Activated CD4-positive, alpha-beta memory T cell treated with anti-CD3 and anti-CD28 coated beads for 36 hours (primary cell): ENCODE results near the gene MAP7. TPM values are rescaled to one million over a fixed set of nuclear protein-coding genes. Genes with fewer than 3 reads are reported as not detected.
"Not testable (repeated sequence)": the region's sequence is repeated elsewhere in the genome, so short reads cannot be mapped to it uniquely, and the experiment has no call there.

Source experiments
- CTCF ChIA-PET: fragments of 350-600 bp; sonication (Branson Sonifier 250); formaldehyde crosslinking; loops from one replicate; lab custom pipeline; 2021; ENCODE audit warnings: antibody characterized with exemption, inconsistent platforms; lab: Charles Lee
- POLR2A ChIA-PET: fragments of 350-600 bp; sonication (Branson Sonifier 250); formaldehyde crosslinking; loops from one replicate; lab custom pipeline; 2021; ENCODE audit warnings: antibody characterized with exemption; lab: Charles Lee
- DNase-seq: peaks from one replicate; pipeline ENCODE4 v3.0.0-alpha.2; 2020
- H3K27ac Mint-ChIP-seq: one replicate; pipeline ENCODE4 v1.8.0; 2021; ENCODE audit warnings: mixed read lengths
- H3K27me3 Mint-ChIP-seq: one replicate; pipeline ENCODE4 v1.8.0; 2021; ENCODE audit warnings: mixed read lengths
- H3K36me3 Mint-ChIP-seq: one replicate; pipeline ENCODE4 v1.8.0; 2021; ENCODE audit warnings: mixed read lengths
- H3K4me1 Mint-ChIP-seq: one replicate; pipeline ENCODE4 v1.8.0; 2021; ENCODE audit warnings: low read depth, mixed read lengths
- H3K4me3 Mint-ChIP-seq: one replicate; pipeline ENCODE4 v1.8.0; 2021; ENCODE audit warnings: mild to moderate bottlenecking, mixed read lengths
- H3K9me3 Mint-ChIP-seq: one replicate; pipeline ENCODE4 v1.8.0; 2021; ENCODE audit warnings: mixed read lengths
- intact Hi-C: fragments of 100-400 bp; cut with micrococcal nuclease; formaldehyde crosslinking; loops from one replicate; pipeline ENCODE4 v1.15.1; 2023
- total RNA-seq, 2 experiments: library from RNA; stranded (reverse); gene quantifications; one replicate each; pipeline ENCODE4 v1.2.3, GENCODE V29; 2021

Gene MAP7
- total RNA-seq, 2 experiments from 2014 or later: 1.2 to 1.3 TPM

DNA sequence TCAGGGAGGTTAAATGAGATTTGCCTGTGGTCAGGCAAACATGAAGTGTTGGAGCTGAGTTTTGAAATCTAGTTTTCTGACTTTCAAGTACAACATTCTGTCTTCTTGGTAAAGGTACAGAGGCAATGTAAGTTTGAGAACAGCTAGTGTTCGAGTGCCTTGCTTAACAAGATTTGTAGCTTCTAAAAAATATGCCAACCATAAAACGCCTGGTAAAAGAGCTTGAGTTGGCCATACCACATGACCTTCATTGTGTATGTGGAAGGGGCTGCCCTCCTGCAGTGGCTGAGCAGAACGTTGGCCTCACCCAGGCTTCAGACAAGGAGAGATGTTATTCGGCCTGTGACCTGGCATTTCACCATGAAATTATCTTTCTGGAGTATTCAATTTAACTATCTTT is 86.5 kb downstream of the MAP7 start:
- Mint-ChIP-seq H3K36me3 (no peaks in the 10 kb centered on the region), H3K9me3 (no peaks in the 10 kb centered on the region), H3K27ac (no peak overlapping the region), H3K4me3 (no peak overlapping the region), H3K27me3 (no peaks in the 10 kb centered on the region), H3K4me1 (peaks cover 4% of the 10 kb centered on the region)
- ChIA-PET POLR2A (no interaction called here), CTCF (no interaction called here)
- DNase-seq: no peak
- intact Hi-C loops: no loop called here

DNA sequence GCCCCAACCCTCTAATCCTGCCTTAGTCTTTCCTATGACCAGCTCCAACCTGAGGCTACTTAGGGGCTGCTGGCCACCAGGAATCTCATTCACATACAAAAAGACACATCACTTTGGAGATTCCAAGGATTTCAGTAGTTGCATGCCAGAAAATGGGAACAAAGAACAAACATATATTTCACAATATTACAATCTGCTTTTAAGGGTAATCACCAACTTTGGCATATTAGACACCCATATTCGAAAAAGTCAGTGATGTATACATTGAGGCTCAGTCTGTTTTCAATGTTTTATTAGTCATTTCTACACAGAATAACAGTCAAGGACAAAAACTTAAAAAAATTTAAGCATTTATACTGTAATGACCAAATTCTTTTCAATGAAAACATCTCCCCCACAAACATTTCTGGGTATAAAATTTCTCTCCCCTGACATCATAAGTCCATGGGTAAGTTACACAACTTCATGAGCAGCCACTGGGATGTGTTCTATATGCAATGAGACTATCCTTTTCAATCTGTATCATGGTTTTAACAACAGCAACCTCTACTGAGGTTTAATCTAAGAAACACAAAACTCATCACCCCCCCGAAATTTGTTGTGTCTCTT is 103.5 kb downstream of the MAP7 start:
- Mint-ChIP-seq H3K27me3 (peaks cover 1% of the 10 kb centered on the region), H3K4me1 (no peaks in the 10 kb centered on the region), H3K27ac (no peak overlapping the region), H3K4me3 (no peak overlapping the region), H3K9me3 (peaks cover 4% of the 10 kb centered on the region), H3K36me3 (no peaks in the 10 kb centered on the region)
- ChIA-PET POLR2A (no interaction called here), CTCF (no interaction called here)
- intact Hi-C loops: no loop called here
- no peak for DNase-seq

DNA sequence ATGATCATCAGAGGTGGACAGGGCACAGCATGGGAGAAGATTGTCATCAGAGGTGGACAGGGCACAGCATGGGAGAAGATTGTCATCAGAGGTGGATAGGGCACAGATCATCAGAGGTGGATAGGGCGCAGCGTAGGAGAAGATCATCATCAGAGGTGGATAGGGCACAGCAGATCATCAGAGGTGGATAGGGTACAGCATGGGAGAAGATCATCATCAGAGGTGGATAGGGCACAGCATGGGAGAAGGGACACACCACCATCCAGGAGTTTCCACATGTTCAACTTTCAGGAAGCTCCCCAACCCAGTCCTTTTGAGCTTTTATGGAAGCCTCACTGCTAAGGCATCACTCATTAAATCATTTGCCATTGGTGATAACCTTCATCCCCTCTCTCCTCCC is 104.1 kb downstream of the MAP7 start:
- ChIA-PET CTCF (no interaction called here), POLR2A (no interaction called here)
- H3K4me3 Mint-ChIP-seq: no peak overlapping the region
- intact Hi-C loops: no loop called here
- peaks cover 2% of the 10 kb centered on the region for H3K9me3 Mint-ChIP-seq
- H3K27me3 Mint-ChIP-seq: peaks cover 1% of the 10 kb centered on the region
- no peak overlapping the region for H3K27ac Mint-ChIP-seq
- no peak for DNase-seq
- no peaks in the 10 kb centered on the region for H3K4me1 Mint-ChIP-seq
- no peaks in the 10 kb centered on the region for H3K36me3 Mint-ChIP-seq

DNA sequence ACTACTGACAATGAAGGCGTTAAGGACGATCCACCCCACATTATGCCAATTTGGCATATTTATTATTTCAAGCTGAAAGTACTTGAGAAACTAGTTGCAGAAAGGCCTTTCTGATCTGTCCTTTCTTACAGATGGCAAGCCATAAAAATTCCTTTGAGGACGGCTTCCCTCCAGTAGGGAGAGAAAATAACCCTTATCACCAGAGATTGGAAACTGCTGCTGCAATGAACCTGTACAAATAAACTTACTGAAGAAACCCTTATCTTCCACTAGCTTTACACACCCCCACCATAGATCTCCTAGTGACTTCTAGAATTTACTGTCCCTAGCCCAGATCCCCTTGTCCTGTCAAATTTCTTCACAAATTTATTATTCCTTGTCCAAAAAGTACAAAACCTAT is 105.2 kb downstream of the MAP7 start:
- H3K4me3 Mint-ChIP-seq: no peak overlapping the region
- DNase-seq: no peak
- H3K36me3 Mint-ChIP-seq: no peaks in the 10 kb centered on the region
- peaks cover 1% of the 10 kb centered on the region for H3K27me3 Mint-ChIP-seq
- ChIA-PET CTCF (no interaction called here), POLR2A (no interaction called here)
- peaks cover 2% of the 10 kb centered on the region for H3K4me1 Mint-ChIP-seq
- H3K27ac Mint-ChIP-seq: no peak overlapping the region
- H3K9me3 Mint-ChIP-seq: no peaks in the 10 kb centered on the region
- intact Hi-C loops: no loop called here

DNA sequence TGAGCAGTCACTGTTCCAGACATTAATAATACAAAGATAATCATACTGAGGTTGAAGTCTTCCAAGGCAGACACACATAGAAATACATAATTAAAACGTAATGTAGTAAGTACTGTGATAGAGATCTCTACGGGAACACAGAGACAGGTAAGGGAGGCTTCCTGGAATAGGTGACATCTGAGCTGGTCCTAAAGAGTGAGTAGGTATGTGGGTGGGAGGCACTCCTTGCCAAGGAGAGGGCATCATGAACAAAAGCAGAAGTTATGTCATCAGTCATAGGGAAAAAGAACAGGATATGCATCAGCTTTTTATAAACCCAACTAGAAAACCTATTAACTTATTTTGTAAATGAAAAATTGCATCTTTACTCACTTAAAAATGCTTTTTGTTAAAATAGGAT is 110.0 kb downstream of the MAP7 start:
- Mint-ChIP-seq H3K4me1 (peaks cover 4% of the 10 kb centered on the region), H3K9me3 (no peaks in the 10 kb centered on the region), H3K27ac (no peak overlapping the region), H3K36me3 (no peaks in the 10 kb centered on the region), H3K4me3 (no peak overlapping the region), H3K27me3 (no peaks in the 10 kb centered on the region)
- intact Hi-C loops: no loop called here
- POLR2A ChIA-PET: no interaction called here
- CTCF ChIA-PET: interaction anchor here (0.7 kb wide), 1 partner anchor 633 kb away, joined by 3 read pairs; no protein-coding TSS in a partner anchor
- no peak for DNase-seq

DNA sequence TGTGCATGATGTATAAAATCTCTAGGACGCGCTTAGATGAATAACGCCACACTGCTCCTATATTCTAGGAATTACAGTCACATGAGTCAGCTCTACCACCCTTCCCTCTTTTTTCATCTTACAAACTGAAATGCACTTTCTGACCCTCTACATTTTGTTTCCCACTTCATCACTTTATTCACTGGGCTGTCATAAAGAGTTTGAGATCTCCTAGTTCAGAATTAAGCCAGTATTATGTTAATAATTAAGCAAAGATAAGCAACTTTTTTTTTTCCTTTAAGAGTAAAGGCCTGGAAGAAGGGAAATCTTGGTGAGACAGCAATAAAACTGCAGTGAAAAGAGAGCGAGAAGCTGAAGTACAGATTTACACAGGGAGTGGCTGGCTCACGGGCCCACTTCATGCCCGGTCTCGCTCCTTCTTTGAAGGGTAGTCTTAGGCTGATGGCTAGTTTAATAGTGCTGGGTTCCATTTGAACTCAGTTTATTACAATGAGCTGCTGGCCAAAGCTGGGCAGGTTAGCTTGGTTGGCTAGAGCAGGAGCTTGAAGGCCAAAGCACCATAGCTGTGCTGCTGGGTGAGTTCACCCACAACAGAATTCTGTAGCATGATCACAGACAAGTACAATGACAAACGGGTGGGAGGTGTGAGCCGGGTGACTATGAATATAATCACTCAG is 110.6 kb downstream of the MAP7 start:
- Mint-ChIP-seq H3K4me1 (peaks cover 4% of the 10 kb centered on the region), H3K36me3 (no peaks in the 10 kb centered on the region), H3K4me3 (no peak overlapping the region), H3K9me3 (no peaks in the 10 kb centered on the region), H3K27ac (no peak overlapping the region), H3K27me3 (no peaks in the 10 kb centered on the region)
- ChIA-PET POLR2A (no interaction called here), CTCF (interaction anchor here (0.7 kb wide), 1 partner anchor 632 kb away, joined by 3 read pairs; no protein-coding TSS in a partner anchor)
- DNase-seq: no peak
- intact Hi-C loops: no loop called here

DNA sequence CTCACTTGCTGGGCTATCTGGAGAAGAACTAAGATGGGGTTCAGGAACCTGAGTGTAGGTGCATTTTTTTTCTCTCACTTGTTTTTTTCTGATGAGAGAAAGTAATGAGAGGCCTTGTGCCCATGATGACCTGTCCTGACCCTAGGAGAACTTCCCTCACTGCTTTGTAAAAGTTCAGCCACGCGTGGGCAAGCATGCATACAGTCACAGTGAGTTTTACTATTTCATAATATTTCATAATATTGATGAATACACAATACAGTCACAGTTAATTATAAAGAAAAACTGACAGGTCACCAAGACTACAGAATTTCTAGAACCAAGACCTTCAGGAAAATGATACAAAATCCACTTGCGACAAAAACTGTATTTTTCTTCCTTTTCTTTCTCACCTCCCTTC is 111.8 kb downstream of the MAP7 start:
- peaks cover 4% of the 10 kb centered on the region for H3K4me1 Mint-ChIP-seq
- no peak overlapping the region for H3K27ac Mint-ChIP-seq
- DNase-seq: no peak
- intact Hi-C loops: no loop called here
- no peak overlapping the region for H3K4me3 Mint-ChIP-seq
- ChIA-PET CTCF (interaction anchor here (1.0 kb wide), 1 partner anchor 109 kb away, joined by 3 read pairs; no protein-coding TSS in a partner anchor), POLR2A (no interaction called here)
- H3K9me3 Mint-ChIP-seq: no peaks in the 10 kb centered on the region
- no peaks in the 10 kb centered on the region for H3K36me3 Mint-ChIP-seq
- H3K27me3 Mint-ChIP-seq: peaks cover 1% of the 10 kb centered on the region

DNA sequence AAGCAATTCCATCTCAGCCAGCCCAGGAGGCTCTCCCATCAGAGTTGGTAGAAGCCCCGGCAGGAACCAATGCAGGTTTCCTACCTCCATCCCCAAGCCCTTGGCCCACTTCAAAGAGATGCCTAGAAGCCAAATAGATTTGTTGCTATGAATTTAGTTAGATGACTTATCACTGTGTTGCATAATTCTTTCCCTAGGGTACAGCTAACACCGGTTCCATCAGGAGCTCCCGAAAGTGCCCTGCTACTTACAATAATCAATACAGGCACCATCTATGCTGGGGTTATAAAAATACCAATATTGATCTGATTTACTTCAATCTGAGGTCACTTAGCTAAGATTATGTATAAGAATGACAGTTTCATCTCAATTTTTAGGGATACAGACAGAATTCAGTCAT is 113.0 kb downstream of the MAP7 start:
- no peak for DNase-seq
- H3K27me3 Mint-ChIP-seq: peaks cover 1% of the 10 kb centered on the region
- CTCF ChIA-PET: interaction anchor here (1.0 kb wide), 1 partner anchor 110 kb away, joined by 3 read pairs; no protein-coding TSS in a partner anchor
- H3K9me3 Mint-ChIP-seq: no peaks in the 10 kb centered on the region
- H3K4me1 Mint-ChIP-seq: peaks cover 4% of the 10 kb centered on the region
- no peaks in the 10 kb centered on the region for H3K36me3 Mint-ChIP-seq
- H3K27ac Mint-ChIP-seq: no peak overlapping the region
- no peak overlapping the region for H3K4me3 Mint-ChIP-seq
- POLR2A ChIA-PET: no interaction called here
- intact Hi-C loops: no loop called here

DNA sequence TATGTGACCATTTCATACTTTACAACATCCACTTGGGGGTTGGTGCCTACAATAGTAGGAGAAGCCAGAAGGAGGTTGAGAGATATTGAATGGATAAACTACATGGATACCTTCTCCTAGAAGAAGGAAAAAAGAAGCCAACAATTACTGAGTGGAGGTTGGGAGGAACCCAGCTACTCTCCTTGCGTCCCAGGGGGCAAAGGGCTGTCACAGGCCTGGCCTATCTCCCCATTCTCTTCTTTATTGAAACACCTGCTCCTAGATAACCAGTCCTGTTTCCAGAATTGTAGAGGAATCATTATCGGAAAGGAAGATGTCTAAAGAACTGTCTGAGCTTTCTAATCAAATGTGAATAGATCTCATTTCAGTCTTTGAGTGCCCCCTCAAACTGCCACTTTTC is 115.1 kb downstream of the MAP7 start:
- Mint-ChIP-seq H3K36me3 (no peaks in the 10 kb centered on the region), H3K9me3 (no peaks in the 10 kb centered on the region), H3K4me3 (no peak overlapping the region), H3K27ac (no peak overlapping the region), H3K4me1 (peaks cover 3% of the 10 kb centered on the region), H3K27me3 (peaks cover 7% of the 10 kb centered on the region)
- POLR2A ChIA-PET: no interaction called here
- intact Hi-C loops: no loop called here
- CTCF ChIA-PET: no interaction called here
- DNase-seq: no peak

- H3K4me3 Mint-ChIP-seq, DNase-seq, H3K27me3 Mint-ChIP-seq, H3K4me1 Mint-ChIP-seq, POLR2A ChIA-PET, intact Hi-C loops, H3K27ac Mint-ChIP-seq, H3K9me3 Mint-ChIP-seq, H3K36me3 Mint-ChIP-seq, CTCF ChIA-PET: not testable (repeated sequence)
These were observed 118.9 kb downstream of the MAP7 start for GRCh38 chr6:136431306-136431705.

DNA sequence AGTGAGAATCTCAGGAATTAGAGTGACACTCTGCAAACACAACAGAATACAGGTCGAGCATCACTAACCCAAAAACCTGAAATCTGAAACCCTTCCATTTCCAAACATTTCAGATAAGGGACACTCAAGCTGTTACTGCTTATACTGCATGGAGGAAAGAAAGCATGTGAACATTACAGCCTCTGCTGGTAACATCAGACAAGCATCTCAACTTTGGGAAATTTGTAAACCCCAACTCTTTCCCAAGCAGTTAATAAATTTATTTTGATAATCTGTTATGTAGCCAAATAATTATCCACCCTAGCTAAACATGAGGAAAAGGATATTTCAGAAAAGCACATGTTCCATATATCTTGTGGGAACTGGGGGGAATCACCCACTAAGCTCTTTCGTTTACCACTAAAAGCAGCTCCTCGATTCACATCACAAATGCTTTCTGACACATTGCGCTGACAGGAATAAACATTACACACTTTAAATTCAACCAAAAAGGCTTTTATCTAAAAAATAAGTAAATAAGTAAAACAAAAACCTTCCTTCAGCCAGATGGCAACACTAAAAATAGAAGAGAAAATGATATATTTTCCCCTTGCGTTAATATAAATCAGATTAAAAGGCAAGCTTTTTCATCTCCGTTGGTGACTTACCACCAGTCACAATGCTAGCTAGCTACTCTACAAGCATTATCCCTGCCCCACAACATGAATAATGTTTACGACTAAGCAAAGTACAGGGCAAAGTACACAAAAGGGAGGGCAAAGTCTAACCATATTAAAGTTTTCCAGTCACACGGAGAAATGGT is 120.8 kb downstream of the MAP7 start:
- no peak for DNase-seq
- POLR2A ChIA-PET: no interaction called here
- peaks cover 7% of the 10 kb centered on the region for H3K27me3 Mint-ChIP-seq
- no peak overlapping the region for H3K27ac Mint-ChIP-seq
- H3K4me1 Mint-ChIP-seq: no peaks in the 10 kb centered on the region
- intact Hi-C loops: no loop called here
- H3K4me3 Mint-ChIP-seq: no peak overlapping the region
- CTCF ChIA-PET: interaction anchor here (1.2 kb wide), 1 partner anchor 96 kb away, joined by 3 read pairs; no protein-coding TSS in a partner anchor
- H3K9me3 Mint-ChIP-seq: no peaks in the 10 kb centered on the region
- no peaks in the 10 kb centered on the region for H3K36me3 Mint-ChIP-seq

- no peak for DNase-seq
- Mint-ChIP-seq H3K36me3 (no peaks in the 10 kb centered on the region), H3K4me3 (no peak overlapping the region), H3K4me1 (no peaks in the 10 kb centered on the region), H3K27me3 (peaks cover 6% of the 10 kb centered on the region), H3K27ac (no peak overlapping the region), H3K9me3 (no peaks in the 10 kb centered on the region)
- intact Hi-C loops: no loop called here
- ChIA-PET CTCF (no interaction called here), POLR2A (no interaction called here)
These were observed 122.9 kb downstream of the MAP7 start for GRCh38 chr6:136427378-136427717.
